ENCODE results near the gene FAM47E.
"Not testable (repeated sequence)": the region's sequence is repeated elsewhere in the genome, so short reads cannot be mapped to it uniquely, and the experiment has no call there.

Gene FAM47E

DNA sequence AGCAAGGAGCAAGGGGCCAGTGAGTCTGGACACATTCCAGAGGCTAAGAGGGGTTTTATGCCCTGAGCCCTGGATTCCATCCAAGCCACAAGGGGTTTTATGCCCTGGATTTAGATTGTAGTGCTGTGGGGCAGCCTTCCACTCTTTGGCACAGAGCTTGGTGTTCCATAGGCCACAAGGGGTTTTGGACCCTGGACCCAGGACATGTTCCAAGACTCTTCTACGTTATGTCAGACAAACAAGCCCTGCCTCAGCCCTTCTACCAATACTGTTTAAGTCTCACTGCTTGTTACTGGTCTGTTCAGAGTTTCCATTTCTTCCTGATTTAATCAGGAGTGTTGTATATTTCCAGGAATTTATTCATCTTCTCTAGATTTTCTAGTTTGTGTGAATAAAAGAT, 25.1 kb upstream of the FAM47E start:
- DNase-seq, result no peak

DNA sequence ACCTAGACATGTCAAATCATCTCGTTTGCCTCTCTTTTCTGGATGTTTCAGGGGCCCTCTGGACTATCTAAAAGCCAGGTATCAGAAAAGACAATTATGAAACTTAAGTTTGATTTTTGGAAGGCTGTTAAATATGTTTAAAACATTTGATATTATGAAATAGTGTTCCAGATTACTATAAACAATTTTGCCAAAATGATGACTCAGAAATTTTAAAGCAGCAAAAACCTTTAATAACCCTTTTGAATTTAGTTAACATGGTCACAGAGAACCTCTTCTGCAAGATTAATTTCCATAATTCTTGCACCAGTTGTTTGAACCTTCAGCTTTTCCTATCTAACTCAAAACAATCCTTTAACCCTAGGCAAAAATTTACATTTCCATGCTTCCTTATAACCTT, 18.8 kb upstream of the FAM47E start:
- no peak for DNase-seq

DNA sequence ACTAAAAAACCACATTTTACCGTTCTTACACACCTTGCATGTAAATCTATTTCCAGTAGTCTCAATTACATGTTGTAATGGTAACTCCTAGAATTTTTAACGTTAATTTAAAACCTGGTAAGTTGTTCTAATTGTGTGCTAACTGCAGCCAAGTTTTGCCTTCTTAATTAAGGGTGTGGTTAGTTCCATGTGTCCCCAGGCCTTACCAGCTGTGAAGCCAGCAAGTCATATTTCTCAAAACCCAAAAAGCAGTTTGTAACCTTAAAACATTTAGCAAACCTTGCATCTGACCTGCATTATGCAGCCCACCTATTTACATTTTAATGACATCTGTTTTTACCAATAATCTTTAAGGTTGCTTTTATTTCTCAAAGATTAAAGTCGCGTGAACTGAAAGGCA, 18.4 kb upstream of the FAM47E start:
- DNase-seq, result no peak

DNA sequence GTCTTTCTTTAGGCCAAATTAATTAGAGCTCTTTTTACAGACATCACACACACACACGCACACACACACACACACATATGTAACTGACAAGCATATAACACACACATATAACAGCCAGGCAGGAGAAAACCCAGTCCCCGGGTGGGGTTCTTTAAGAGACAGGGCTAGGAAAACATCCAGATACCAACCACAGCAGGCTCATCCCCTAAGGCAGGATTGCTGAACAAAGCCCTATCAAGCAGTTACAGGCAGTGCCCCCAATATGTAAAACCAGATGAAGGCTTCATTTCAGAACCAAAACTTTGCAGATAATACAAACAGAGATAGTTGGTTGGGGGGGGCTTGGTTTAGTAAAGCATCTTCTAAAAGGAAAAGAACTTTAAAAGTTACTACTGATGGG, 18.0 kb upstream of the FAM47E start:
- no peak for DNase-seq

DNA sequence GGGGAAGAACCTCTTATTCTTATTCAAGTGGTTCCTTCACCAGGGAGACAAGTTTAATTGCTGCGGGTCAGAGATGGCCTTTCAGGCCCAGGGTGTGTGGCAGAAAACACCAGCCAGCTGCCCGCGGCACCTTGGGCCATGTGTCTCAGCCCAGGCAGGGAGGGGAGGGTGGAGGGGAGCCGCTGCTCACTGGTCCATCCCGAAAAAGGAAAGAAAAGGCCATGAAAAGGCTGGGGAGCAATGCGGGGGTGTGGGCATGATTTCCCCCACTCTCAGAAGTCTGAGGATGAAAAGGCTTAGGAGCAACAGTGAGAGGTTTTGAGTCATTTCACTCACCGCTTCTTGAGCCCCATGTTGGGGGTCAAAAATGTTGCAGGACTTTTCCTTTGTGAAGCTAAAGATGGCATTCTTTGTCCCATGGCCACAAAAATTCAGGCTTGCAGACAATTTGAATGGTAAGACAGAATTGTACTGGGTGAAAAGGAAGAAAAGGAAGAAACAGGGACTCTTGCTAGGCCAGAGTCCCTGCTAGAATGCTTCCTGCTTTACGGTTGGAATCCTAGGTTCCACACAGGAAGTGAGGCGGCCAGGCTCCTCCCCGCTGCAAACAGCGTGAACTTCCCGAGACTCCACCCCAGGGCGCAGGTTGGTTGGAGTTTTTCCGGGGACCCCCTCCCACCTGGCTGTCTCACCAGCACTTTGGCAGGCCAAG, 17.4 kb upstream of the FAM47E start:
- no peak for DNase-seq

DNA sequence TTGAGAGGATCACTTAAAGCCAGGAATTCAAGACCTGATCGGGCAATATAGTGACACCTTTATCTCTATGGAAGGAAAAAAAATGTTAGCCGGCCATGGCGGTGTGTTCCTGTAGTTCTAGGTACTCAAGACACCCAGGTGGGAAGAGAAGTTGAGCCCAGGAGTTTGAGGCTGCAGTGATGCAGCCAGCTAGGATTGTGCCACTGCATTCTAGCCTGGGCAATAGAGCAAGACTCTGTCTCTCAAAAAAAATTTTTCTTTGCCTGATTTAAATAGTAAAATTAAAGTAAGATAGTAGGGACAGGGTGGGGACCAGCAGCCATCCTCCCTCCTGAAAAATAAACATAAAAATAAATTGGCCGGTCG, 16.9 kb upstream of the FAM47E start:
- no peak for DNase-seq

DNA sequence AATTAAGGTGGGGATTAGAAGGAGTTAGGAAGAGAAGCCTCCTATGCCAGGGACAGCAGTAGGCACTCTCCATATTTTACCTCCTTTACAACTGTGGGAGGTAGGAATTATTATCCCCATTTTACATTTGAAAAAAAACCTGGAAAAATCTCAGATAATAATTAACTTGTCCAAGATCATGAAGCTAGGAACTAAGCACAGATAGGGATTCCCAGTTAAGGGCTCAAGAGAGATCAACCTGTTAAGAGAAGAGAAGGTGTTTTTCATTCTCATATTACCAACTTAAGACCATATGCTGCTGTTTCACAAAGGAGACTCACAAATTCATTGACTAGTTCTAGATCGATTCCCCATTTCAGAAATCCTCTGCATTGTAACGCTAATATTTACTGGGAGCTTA, 16.1 kb upstream of the FAM47E start:
- DNase-seq, result no peak

DNA sequence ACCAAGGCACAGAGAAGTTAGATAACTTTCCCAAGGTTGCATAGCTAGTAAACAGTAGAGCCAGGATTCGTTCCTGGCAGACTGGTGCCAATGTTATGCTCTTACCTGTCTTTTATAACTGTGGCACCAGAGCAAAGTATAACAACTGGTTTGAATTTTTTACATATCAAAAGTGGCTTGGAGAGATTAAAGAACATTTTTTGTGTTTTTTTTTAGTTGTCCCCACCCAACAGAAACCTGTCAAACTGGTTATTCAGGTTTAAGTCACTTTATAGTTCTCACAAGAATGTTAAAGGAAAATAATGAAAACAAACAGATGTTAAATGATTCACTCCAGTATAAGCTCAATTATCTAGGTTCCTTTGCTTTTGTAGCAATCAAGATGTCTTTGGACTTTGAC, 15.6 kb upstream of the FAM47E start:
- no peak for DNase-seq

DNA sequence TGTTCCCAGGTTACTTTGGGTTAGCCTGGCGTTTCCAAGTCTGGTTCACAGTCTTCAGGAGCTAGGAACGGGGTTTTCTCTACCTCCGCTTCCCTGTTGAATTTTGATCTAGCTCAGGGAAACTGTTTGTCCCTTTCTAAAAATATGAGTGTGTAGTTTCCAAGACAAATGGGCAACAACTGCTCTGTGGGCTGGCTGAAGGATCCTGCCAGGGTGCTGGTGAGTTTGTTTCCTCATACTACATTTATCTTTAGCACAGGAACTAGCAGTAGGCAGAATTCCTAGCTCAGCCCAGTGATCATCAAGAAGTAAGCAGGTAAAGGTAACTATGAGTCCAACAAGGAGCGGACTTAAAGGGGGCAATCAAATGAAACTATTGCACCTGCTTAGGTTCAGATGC, 13.3 kb upstream of the FAM47E start:
- no peak for DNase-seq

DNA sequence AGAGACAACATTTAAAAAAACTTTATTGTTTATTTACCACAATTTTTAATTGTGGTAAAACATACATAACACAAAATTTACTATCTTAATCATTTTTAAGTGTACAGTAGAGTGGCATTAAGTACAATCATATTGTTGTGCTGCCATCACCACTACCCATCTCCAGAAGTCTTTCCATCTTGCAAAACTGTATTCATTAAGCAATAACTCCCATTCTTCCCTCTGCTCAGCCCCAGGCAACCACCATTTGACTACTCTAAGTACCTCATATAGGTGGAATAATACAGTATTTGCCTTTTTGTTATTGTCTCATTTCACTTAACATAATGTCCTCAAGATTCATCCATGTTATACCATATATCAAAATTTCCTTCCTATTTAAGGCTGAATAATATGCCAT, 12.8 kb upstream of the FAM47E start:
- no peak for DNase-seq

DNA sequence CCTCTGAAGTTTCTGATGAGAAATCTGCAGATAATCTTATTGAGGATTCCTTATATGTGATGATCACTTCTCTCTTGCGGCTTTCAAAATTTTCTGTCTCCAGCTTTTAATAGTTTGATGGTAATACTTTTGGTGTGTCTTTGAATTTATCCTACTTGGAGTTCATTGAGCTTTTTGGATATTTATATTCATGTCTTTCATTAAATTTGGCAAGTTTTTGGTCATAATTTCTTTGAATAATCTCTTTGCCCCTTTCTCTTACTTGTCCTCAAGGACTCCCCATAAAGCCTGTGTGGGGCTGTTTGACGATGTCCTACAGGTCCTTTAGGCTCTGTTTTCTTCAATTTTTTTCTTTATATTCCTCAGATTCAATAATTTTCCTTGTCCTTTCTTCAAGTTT, 11.3 kb upstream of the FAM47E start:
- DNase-seq, result no peak

DNA sequence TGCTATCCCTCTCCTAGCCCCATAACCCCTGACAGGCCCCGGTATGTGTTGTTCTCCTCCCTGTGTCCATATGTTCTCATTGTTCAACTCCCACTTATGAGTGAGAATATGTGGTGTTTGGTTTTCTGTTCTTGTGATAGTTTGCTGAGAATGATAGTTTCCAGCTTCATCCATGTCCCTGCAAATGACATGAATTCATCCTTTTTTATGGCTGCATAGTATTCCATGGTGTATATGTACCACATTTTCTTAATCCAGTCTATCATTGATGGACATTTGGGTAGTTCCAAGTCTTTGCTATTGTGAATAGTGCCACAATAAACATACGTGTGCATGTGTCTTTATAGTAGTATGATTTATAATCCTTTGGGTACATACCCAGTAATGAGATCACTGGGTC, 7.6 kb upstream of the FAM47E start:
- not testable (repeated sequence) for DNase-seq

DNA sequence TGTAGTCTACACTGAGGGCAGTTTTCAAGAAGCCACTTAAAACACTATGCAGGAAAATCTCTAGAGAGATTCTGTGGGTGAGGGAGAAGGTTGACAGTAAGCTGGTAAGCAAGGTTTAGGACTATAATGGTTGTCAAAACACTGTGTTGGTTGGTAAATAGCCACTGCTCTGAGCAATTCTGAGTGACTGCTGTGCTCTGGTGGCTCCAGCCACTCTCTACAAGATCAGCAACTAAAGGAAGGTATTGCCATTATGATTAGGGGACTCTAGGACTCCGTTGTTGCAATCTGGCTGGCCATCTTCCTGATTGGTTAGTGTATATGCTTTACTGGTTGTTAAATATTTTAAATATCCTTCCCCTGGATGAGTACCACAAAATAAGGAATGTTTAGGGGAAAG, 5.5 kb upstream of the FAM47E start:
- no peak for DNase-seq

DNA sequence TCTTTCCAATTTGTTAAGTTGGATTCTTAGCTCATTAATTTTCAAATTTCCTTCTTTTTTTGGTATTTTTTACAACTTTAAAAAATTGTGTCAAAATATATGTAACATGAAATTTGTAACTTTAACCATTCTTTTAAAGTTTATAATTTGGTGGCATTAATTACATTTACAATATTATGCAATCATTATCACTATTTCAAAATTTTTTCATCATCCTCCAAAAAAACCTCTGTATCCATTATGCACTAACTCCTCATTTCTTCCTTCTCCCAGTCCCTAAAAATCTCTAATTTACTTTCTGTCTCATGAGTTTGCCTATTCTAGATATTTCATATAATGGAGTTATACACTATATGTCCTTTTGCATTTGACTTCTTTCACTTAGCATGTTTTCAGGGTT, 4.7 kb upstream of the FAM47E start:
- DNase-seq, result no peak

DNA sequence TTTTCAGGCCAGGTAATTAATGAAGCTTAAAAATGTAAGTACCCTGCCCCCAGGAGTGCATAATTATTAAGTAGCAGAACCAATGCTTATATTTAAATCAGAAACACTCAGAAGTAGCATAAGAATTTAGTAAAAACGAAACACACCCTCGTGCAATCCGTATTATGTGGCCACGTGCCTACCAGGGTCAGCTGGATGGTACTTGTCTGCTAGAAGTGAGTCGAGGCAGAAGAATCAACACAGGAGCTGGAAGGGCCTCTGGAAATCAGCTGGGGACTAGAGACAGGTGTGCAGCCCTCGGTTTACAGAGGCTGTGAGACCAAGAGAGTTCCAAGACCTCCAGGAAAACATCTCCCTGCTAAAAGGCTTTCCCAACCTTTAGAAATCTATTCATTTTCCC, 559 bp upstream of the FAM47E start:
- DNase-seq, result no peak

DNA sequence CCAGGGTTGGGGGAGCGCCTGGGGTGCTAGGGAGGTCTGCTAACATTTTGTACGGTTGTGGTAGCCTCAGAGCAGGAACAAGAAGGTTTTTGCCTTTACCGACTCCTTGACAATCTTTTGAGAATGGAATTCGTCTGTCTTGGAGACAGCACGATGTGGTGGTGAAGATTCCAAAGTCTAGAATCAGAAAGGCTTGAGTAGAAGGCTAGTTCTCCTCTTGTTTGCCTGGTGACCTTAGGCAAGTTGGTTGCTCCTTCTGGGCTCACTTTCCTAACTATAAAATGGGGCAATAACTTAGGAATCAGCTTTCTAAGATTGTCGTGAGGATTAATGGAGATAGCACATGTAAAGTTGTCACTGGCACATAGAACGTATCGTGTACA, 741 bp downstream of the FAM47E start:
- no peak for DNase-seq

DNA sequence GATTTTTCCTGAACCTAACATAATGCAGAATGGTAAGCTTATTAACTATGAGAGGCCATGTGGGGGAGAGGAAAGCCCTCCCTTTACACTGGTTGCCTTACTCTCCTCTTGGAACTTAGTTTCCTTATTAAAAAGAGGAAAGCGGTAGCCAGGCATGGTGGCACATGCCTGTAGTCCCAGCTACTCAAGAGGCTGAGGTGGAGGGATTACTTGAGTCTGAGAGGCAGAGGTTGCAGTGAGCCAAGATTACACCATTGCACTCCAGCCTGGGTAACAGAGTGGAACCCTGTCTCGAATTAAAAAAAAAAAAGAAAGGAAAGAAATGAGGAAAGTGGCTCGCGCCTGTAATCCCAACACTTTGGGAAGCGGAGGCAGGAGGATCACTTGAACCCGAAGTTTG, 2.0 kb downstream of the FAM47E start:
- DNase-seq, result no peak

DNA sequence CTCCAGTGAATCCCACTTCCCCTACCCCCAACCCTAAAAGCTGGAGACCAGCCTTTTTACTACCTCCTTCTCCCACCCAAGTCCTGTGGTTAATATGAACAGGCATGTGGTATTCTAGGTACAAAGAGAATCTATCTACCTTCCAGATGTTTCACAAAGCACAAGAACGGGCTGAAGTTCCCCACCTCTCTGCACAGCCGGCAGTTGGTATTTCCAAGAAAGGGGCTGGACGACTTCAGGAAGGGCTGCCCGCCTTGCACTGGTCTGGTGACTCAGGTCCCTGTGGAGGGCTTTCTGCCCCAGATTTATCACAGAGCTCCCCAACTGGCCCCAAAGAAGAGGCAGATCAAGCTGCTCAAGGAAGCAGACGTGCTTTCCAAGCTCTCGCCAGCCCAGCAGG, 4.5 kb downstream of the FAM47E start:
- no peak for DNase-seq

DNA sequence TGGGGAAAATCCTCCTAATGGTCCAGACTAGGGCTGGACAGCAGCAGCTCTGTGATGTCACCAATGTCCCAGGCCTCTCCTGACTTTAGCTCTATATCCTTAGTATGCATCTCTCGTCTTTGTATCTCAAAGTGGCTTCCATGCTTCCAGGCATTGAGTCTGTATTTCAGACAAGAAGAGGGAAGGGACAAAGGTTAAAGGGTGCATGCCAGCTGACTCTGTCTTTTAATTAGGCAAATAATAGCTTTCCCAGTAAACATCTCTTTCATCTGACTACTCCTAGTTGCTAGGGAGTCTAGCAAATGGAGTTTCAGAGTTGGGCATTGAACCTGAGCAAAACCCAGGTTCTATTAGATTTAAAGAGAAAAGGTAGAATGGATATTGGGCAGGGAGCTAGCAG, 5.4 kb downstream of the FAM47E start:
- DNase-seq, result no peak

DNA sequence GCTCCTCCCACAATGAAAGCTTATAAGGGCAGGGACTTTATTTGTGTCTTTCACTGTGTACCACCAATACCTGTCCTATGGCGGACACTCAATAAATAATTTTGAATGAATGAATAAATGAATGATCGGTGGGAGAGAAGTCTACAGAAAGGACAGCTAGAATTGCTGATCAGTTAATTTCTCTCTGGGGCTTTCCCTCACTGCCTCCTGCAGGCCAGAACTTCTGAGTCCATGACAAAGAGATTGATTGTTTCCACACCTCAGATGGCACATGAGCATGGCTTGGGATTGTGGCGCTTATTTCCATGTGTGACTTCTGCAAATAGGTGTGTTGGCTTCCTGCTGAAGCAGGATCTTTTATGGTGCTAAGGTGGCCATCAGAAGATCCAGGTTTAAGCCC, 6.3 kb downstream of the FAM47E start:
- DNase-seq, result no peak

DNA sequence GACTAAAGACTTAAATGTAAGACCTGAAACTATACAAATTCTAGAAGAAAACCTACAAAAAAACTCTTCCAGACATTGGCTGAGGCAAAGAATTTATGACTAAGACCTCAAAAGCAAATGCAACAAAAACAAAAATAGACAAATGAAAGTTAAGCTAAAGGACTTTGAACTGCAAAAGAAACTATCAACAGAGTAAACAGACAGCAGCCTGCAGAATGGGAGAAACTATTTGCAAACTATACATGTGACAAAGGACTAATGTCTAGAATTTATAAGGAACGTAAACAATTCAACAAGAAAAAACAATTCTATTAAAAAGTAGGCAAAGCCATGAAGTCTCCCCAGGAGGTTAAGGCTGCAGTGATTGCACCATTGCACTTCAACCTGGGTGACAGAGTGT, 9.1 kb downstream of the FAM47E start:
- DNase-seq, result no peak

DNA sequence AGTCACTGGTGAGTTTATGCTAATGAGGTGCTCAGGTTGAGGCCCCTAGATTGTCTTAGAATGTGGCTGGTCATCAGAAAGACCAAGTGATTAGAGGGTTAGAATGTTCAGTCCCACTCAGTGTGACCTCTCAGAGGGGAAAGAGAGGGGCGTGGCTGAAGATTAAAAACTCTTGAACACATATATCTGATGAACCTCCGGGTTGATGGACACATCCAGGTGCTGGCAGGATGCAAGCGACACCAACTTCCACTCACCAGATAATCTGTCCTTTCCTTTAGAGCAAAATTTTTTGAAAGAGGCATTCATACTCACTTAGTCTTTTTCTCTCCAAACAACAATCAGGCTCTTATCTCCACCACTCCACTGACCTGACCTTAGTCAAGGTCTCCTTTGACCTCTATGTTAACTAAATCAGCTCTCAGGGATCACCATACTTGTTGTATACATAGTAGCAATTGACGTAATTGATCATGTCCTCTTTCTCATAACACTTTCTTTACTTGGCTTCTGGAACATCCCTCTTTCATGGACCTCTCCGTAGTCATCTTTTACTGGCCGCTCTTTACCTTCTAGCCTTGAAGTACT, 14.2 kb downstream of the FAM47E start:
- DNase-seq, result no peak

DNA sequence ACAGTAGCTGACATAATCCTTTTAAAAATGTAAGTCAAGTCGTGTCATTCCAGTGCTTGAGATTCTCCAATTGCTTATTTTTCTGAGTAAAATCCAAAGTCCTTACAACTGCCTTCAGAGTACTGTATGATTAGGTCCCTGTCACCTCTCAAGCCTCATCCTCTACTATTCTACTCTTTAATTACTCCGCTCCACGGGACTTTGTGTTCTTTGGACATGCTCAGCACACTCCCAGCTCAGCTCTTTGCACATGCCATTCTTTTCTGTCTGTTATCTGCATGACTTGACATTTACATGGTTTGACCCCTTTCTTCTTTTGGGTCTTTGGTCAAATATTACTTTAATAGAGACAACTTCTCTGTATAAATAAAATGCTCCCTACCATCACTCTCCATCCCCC, 15.1 kb downstream of the FAM47E start:
- no peak for DNase-seq

DNA sequence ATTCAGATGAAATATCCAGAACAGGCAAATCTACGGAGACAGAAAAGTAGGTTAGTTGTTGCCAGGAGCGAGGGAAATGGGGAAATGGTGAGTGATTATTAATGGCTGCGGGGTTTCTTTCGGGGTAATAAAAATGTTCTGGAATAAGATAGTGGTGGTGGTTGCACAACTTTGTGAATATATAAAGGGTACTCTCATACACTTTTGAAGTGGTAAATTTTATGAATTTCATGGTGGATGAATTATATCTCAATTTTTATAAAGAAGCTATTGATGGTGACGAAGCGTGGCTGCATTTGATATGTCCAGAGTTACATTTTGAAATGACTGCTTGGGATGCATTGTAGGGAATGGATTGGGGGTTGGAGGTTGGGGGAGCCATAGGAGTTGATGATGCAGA, 16.3 kb downstream of the FAM47E start:
- DNase-seq, result no peak

Measured in femur (tissue), 1 donor.